Pancreas (tissue), 10 donors: ENCODE data around the gene PIM1. TPM values are rescaled to one million over a fixed set of nuclear protein-coding genes. Genes with fewer than 3 reads are reported as not detected.
A peak's percentile ranks its signal among the peaks of the same experiment; 100 is the strongest.

Source experiments
- ATAC-seq, 4 donors: fragments of 200-7000 bp; cut with Tn5 transposase; one replicate each; pipeline versions ENCODE4 v1.8.0 to v1.9.1; 2020; ENCODE audit warnings: mild to moderate bottlenecking in 4 of 4, moderate library complexity in 4 of 4
- DNase-seq, 6 donors: peaks; one replicate each; pipeline ENCODE4 v3.0.0-alpha.2; 2020
- FAIRE-seq: peaks from 2 replicates; lab custom pipeline; 2012; peaks lifted over from hg19 to GRCh38; lab: Jason Lieb, UNC
- H3K27ac ChIP-seq, 4 donors: fragments of 200-600 bp; sonication (generic); 1 replicate in 3 of 4; 2 replicates in 1 of 4; pipeline versions ENCODE4 v1.5.0 to v1.8.0; 2020
- H3K27me3 ChIP-seq, 4 donors: fragments of 200-600 bp; one replicate each; pipeline ENCODE4 v1.8.0; 2021
- H3K36me3 ChIP-seq, 3 donors: fragments of 200-600 bp; sonication (generic) in 1 of 3; one replicate each; pipeline versions ENCODE4 v1.5.0 to v1.8.0; 2020 to 2021
- H3K4me1 ChIP-seq, 3 donors: fragments of 200-600 bp; one replicate each; pipeline ENCODE4 v1.8.0; 2021
- H3K4me3 ChIP-seq, 4 donors: fragments of 200-600 bp; sonication (generic) in 2 of 4; one replicate each; pipeline versions ENCODE4 v1.5.0 to v1.8.0; 2020 to 2021
- H3K9me3 ChIP-seq, 4 donors: fragments of 200-600 bp; one replicate each; pipeline ENCODE4 v1.8.0; 2021
- WGBS, 2 donors: extraction: QIAGEN DNeasy Blood & Tissue Kit; methylation state at CpG; one replicate each; pipeline ENCODE4 v1.1.7; 2013; 5-methylcytosine and 5-hydroxymethylcytosine counted together
- intact Hi-C, 3 donors: fragments of 100-400 bp; cut with DNase I; formaldehyde crosslinking; loops; one replicate each; pipeline versions ENCODE4 v1.11.1 to v1.14.2; 2022
- polyA plus RNA-seq, 2 donors: library from polyadenylated mRNA; stranded (reverse); fragments of 200-250 nt; gene quantifications; one replicate each; pipeline ENCODE4 v1.2.3, GENCODE V29; 2013
- total RNA-seq, 6 donors: library from RNA; stranded (reverse); fragmentation: NEBNext Ultra II Directional in 4 of 6; extraction: Animal tissue kit (Norgen Biotek cat#: 25700) in 4 of 6; gene quantifications; one replicate each; pipeline versions ENCODE4 v1.2.1 to v1.2.4, GENCODE V29; 2021 to 2023
- TF ChIP-seq, protein P1 (sequence below), 4 donors: fragments of 200-600 bp; sonication (generic) in 3 of 4; IDR thresholded peaks; one replicate each; pipeline versions ENCODE4 v1.5.0 to v1.8.0; 2021; ENCODE audit warnings: antibody characterized with exemption in 4 of 4
- donor health status: healthy with polysubstance abuse.
- donor health status: DM: no; HTN: no; CAD: no; lungs with moderate emphysema.
- donor health status: DM: no; HTN: no; CAD: no.
- donor health status: control.
- donor health status: control.
- donor health status: Bipolar disorder and iron deficiency.
- donor health status: DM: yes; HTN: yes; CAD: no.
- donor health status: DM: no; HTN: no; CAD: no.
- donor health status: DM: no; HTN: no; CAD: no.
- donor health status: DM: yes; HTN: yes; CAD: no.

The PIM1 gene
- total and polyA plus RNA-seq, 8 donors = 7.5 to 25.3 (median 14.1) TPM

GRCh38 chr6:37174196-37174514, 4.2 kb downstream of the PIM1 start:
- TF ChIP-seq, protein P1, sequence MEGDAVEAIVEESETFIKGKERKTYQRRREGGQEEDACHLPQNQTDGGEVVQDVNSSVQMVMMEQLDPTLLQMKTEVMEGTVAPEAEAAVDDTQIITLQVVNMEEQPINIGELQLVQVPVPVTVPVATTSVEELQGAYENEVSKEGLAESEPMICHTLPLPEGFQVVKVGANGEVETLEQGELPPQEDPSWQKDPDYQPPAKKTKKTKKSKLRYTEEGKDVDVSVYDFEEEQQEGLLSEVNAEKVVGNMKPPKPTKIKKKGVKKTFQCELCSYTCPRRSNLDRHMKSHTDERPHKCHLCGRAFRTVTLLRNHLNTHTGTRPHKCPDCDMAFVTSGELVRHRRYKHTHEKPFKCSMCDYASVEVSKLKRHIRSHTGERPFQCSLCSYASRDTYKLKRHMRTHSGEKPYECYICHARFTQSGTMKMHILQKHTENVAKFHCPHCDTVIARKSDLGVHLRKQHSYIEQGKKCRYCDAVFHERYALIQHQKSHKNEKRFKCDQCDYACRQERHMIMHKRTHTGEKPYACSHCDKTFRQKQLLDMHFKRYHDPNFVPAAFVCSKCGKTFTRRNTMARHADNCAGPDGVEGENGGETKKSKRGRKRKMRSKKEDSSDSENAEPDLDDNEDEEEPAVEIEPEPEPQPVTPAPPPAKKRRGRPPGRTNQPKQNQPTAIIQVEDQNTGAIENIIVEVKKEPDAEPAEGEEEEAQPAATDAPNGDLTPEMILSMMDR (IDR thresholded peaks at IDR 0.05) = no peak
- Histone ChIP-seq H3K4me1 (peaks cover 0 to 10% (median 9%) of the 10 kb centered on the region in 3 donors), H3K36me3 (peaks cover 0 to 29% (median 15%) of the 10 kb centered on the region in 3 donors), H3K4me3 (peak overlapping the region in 1 of 4 donors; percentile 3), H3K27ac (no peak overlapping the region), H3K27me3 (no peaks in the 10 kb centered on the region), H3K9me3 (no peaks in the 10 kb centered on the region)
- intact Hi-C loops = loop anchor here in 2 of 3 donors (5.0 to 10.0 kb wide), 3 partner anchors 122 to 149 kb away; no protein-coding TSS in a partner anchor
- FAIRE-seq (no peak), ATAC-seq (no peak), DNase-seq (no peak)
- 77 to 87% methylated on average over 3 of the region's 3 CpGs for WGBS, 2 donors

- Histone ChIP-seq H3K9me3 (no peaks in the 10 kb centered on the region), H3K27ac (no peak overlapping the region), H3K4me3 (peak overlapping the region in 1 of 4 donors; percentile 3), H3K36me3 (peaks cover 0 to 29% (median 15%) of the 10 kb centered on the region in 3 donors), H3K27me3 (no peaks in the 10 kb centered on the region), H3K4me1 (peaks cover 0 to 10% (median 9%) of the 10 kb centered on the region in 3 donors)
- TF ChIP-seq, protein P1 (IDR thresholded peaks at IDR 0.05) = no peak
- DNase-seq = no peak
- ATAC-seq = no peak
- FAIRE-seq = no peak
- intact Hi-C loops = loop anchor here in 2 of 3 donors (5.0 to 10.0 kb wide), 3 partner anchors 122 to 150 kb away; no protein-coding TSS in a partner anchor
- 87% methylated on average over 10 of the region's 10 CpGs for WGBS, 2 donors
Observed at GRCh38 chr6:37174515-37175331, 4.8 kb downstream of the PIM1 start.

DNA sequence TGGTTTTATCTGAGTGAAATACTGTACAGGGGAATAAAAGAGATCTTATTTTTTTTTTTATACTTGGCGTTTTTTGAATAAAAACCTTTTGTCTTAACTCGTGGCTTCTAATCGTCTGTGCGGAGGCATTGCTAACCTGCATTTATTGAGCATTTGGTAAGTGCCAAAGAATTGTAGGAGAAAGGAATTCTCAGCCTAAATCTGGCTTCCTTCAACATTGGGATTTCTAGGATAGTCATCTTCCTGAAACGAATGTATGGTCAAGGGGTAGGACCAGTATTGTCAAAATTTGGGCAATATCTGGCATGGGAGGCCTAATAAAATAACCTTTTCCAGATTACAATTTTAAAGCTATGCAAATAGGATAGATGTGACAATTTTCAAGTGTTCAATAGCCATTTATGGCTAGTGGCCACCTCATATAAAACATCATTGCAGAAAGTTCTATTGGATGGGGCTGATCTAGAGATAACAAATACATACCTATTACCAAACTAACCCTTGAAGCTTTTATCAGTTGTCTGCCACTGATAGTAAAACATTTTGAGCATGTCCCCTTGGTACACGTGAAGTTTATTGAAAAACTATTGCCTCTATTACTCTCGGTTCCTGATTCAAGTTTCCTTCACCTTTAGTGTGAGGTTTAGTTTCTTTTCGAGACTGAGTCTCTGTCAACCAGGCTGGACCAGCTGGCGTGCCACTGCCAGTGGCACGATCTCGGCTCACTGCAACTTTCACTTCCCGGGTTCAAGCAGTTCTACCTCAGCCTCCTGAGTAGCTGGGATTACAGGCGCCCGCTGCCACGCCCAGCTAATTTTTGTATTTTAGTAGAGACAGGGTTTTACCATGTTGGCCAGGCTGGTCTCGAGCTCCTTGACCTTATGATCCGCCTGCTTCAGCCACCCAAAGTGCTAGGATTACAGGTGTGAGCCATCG, 5.6 kb downstream of the PIM1 start:
- no peaks in the 10 kb centered on the region for H3K9me3 ChIP-seq
- H3K27me3 ChIP-seq = no peaks in the 10 kb centered on the region
- no peak overlapping the region for H3K4me3 ChIP-seq
- DNase-seq (no peak), ATAC-seq (no peak), FAIRE-seq (no peak)
- no peak overlapping the region for H3K27ac ChIP-seq
- peaks cover 0 to 10% (median 9%) of the 10 kb centered on the region in 3 donors for H3K4me1 ChIP-seq
- TF ChIP-seq, protein P1 (IDR thresholded peaks at IDR 0.05) = no peak
- H3K36me3 ChIP-seq = peaks cover 0 to 29% (median 15%) of the 10 kb centered on the region in 3 donors
- WGBS, 2 donors = 86 to 88% methylated on average over 18 of the region's 18 CpGs
- intact Hi-C loops = loop anchor here in 1 of 3 donors (10.0 kb wide), 1 partner anchor 151 kb away; no protein-coding TSS in a partner anchor

DNA sequence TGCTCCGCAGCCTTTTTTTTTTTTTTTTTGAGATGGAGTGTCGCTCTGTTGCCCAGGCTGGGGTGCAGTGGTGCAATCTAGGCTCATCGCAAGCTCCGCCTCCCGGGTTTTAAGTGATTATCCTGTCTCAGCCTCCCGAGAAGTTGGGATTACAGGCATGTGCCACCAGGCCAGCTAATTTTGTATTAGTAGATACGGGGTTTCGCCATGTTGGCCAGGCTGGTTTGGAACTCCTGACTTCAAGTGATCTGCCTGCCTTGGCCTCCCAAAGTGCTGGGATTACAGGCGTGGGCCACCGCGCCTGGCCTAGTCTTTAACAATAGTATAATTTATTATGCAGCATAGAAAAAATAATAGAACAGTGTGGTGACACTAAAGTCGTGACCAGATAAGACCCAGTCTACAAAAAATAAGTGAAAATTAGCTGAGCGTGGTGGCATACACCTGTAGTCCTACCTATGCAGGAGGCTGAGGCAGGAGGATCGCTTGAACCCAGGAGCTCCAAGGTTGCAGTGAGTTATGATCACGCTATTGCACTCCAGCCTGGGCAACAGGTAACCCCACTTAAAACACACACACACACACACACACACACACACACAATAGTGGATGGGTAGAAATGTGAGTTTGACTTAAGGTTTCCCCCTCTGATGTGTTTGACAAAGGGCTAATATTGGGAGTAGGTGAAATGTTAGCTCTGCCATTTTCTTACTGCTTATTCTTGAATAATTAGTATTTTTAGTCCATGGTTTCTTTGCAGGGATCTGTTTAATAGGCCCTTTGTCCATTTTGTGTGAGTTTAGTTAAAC, 6.5 kb downstream of the PIM1 start:
- no peak overlapping the region for H3K4me3 ChIP-seq
- FAIRE-seq (no peak), DNase-seq (no peak), ATAC-seq (no peak)
- peaks cover 0 to 10% (median 9%) of the 10 kb centered on the region in 3 donors for H3K4me1 ChIP-seq
- no peak overlapping the region for H3K27ac ChIP-seq
- TF ChIP-seq, protein P1 (IDR thresholded peaks at IDR 0.05) = no peak
- no peaks in the 10 kb centered on the region for H3K9me3 ChIP-seq
- intact Hi-C loops = loop anchor here in 1 of 3 donors (10.0 kb wide), 1 partner anchor 152 kb away; no protein-coding TSS in a partner anchor
- 93 to 95% methylated on average over 15 of the region's 15 CpGs for WGBS, 2 donors
- peaks cover 0 to 29% (median 15%) of the 10 kb centered on the region in 3 donors for H3K36me3 ChIP-seq
- H3K27me3 ChIP-seq = no peaks in the 10 kb centered on the region
